IMR-90 (cell line): ENCODE results near the gene ACTR5. TPM values are rescaled to one million over a fixed set of nuclear protein-coding genes. Genes with fewer than 3 reads are reported as not detected.

Source experiments
- ATAC-seq: fragments of 200-7000 bp; cut with Tn5 transposase; 2 replicates; pipeline ENCODE4 v1.9.1; 2020; ENCODE audit warnings: low read depth, mild to moderate bottlenecking, moderate library complexity
- BruUV-seq: library from RNA; stranded (reverse); fragments of 400-500 nt; replicated peaks from 2 replicates; lab custom pipeline; 2021; lab: Mats Ljungman, UMichigan
- CTCF ChIA-PET: fragments of 300-600 bp; formaldehyde crosslinking; extraction: SDS; loops from one replicate; lab custom pipeline; 2021; ENCODE audit warnings: antibody characterized with exemption; lab: Yijun Ruan, JAX
- POLR2A ChIA-PET: fragments of 300-600 bp; sonication (Branson Sonifier 250); formaldehyde crosslinking; loops from one replicate; lab custom pipeline; 2022; ENCODE audit warnings: antibody characterized with exemption; ENCODE audit not compliant: unreplicated experiment; lab: Charles Lee
- DNase-seq: peaks from one replicate; pipeline ENCODE4 v3.0.0; 2013
- H2AFZ ChIP-seq: replicated peaks from 2 replicates; pipeline ENCODE3; 2013; ENCODE audit warnings: low read length, mild to moderate bottlenecking; ENCODE audit not compliant: poor library complexity
- H2AK5ac ChIP-seq: 2 replicates; pipeline ENCODE4 v1.6.1; 2013; ENCODE audit warnings: low read depth, low read length, inconsistent platforms
- H2AK9ac ChIP-seq: replicated peaks from 2 replicates; pipeline ENCODE3; 2013; ENCODE audit warnings: mild to moderate bottlenecking, low read depth, low read length, moderate library complexity; ENCODE audit not compliant: poor library complexity
- H2BK120ac ChIP-seq: 2 replicates; pipeline ENCODE4 v1.6.1; 2013; ENCODE audit warnings: low read depth, low read length, inconsistent platforms
- H2BK15ac ChIP-seq: 3 replicates; pipeline ENCODE4 v1.6.1; 2013; ENCODE audit warnings: low read depth, low read length, inconsistent platforms
- H2BK20ac ChIP-seq: 2 replicates; pipeline ENCODE4 v1.6.1; 2013; ENCODE audit warnings: low read depth, mild to moderate bottlenecking, inconsistent platforms, low read length, moderate library complexity
- H2BK5ac ChIP-seq: 2 replicates; pipeline ENCODE4 v1.6.1; 2013; ENCODE audit warnings: mild to moderate bottlenecking, low read depth, low read length, inconsistent platforms; ENCODE audit not compliant: poor library complexity, severe bottlenecking
- H3K14ac ChIP-seq: replicated peaks from 2 replicates; pipeline ENCODE4 v1.6.1; 2013; ENCODE audit warnings: low read depth, low read length, inconsistent platforms
- H3K18ac ChIP-seq: 2 replicates; pipeline ENCODE4 v1.6.1; 2013; ENCODE audit warnings: low read depth, low read length, control low read depth
- H3K23ac ChIP-seq: 2 replicates; pipeline ENCODE4 v1.6.1; 2013; ENCODE audit warnings: low read depth, low read length, inconsistent platforms
- H3K27ac ChIP-seq: 2 replicates; pipeline ENCODE4 v1.5.1; 2013; ENCODE audit warnings: mild to moderate bottlenecking, control low read depth, low read length; ENCODE audit not compliant: insufficient read depth
- H3K27me3 ChIP-seq: 2 replicates; pipeline ENCODE4 v1.6.1; 2013; ENCODE audit warnings: low read length; ENCODE audit not compliant: control insufficient read depth, insufficient read depth
- H3K36me3 ChIP-seq: 2 replicates; pipeline ENCODE4 v1.6.1; 2013; ENCODE audit warnings: low read length, mixed read lengths; ENCODE audit not compliant: control insufficient read depth, insufficient read depth
- H3K4ac ChIP-seq: 2 replicates; pipeline ENCODE4 v1.6.1; 2013; ENCODE audit warnings: low read depth, low read length, inconsistent platforms
- H3K4me1 ChIP-seq: 2 replicates; pipeline ENCODE4 v1.6.1; 2013; ENCODE audit warnings: low read length, mixed read lengths; ENCODE audit not compliant: control insufficient read depth, insufficient read depth
- H3K4me2 ChIP-seq: 2 replicates; pipeline ENCODE4 v1.6.1; 2013; ENCODE audit warnings: low read depth, mild to moderate bottlenecking, control low read depth, low read length, moderate library complexity
- H3K4me3 ChIP-seq: 2 replicates; pipeline ENCODE4 v1.5.1; 2013; ENCODE audit warnings: low read depth, mild to moderate bottlenecking, control low read depth, low read length, moderate library complexity; ENCODE audit not compliant: insufficient read depth
- H3K56ac ChIP-seq: 2 replicates; pipeline ENCODE4 v1.6.1; 2013; ENCODE audit warnings: low read length, inconsistent platforms; ENCODE audit not compliant: insufficient read depth; ENCODE audit errors: extremely low read depth
- H3K79me1 ChIP-seq, 2 experiments: 2 replicates each; pipeline ENCODE4 v1.6.1; 2013; ENCODE audit warnings: low read length in 2 of 2, inconsistent platforms in 1 of 2, low read depth in 1 of 2
- H3K9ac ChIP-seq: 2 replicates; pipeline ENCODE4 v1.6.1; 2013; ENCODE audit warnings: low read depth, low read length, control low read depth
- H3K9me1 ChIP-seq: 2 replicates; pipeline ENCODE4 v1.6.1; 2013; ENCODE audit warnings: low read length, inconsistent platforms; ENCODE audit not compliant: insufficient read depth
- H3K9me3 ChIP-seq: 2 replicates; pipeline ENCODE4 v1.6.1; 2013; ENCODE audit warnings: low read length; ENCODE audit not compliant: control insufficient read depth, insufficient read depth
- H4K20me1 ChIP-seq: 2 replicates; pipeline ENCODE4 v1.6.1; 2013; ENCODE audit warnings: low read length, inconsistent platforms; ENCODE audit not compliant: insufficient read depth
- H4K5ac ChIP-seq: 2 replicates; pipeline ENCODE4 v1.6.1; 2013; ENCODE audit warnings: mild to moderate bottlenecking, low read depth, low read length, control low read depth
- H4K8ac ChIP-seq, 2 experiments: 2 replicates each; pipeline ENCODE4 v1.6.1; 2013; ENCODE audit warnings: low read depth in 2 of 2, low read length in 2 of 2, control low read depth in 1 of 2, inconsistent platforms in 1 of 2
- H4K91ac ChIP-seq: 2 replicates; pipeline ENCODE4 v1.6.1; 2013; ENCODE audit warnings: low read depth, low read length, inconsistent platforms; ENCODE audit not compliant: insufficient read depth
- BHLHE40 ChIP-seq: fragments of 150-350 bp; IDR thresholded peaks from 2 replicates; pipeline ENCODE4 v1.6.1; 2016; ENCODE audit warnings: mild to moderate bottlenecking, low read depth, low read length
- CEBPB ChIP-seq: IDR thresholded peaks from 2 replicates; pipeline ENCODE4 v1.6.1; 2012; ENCODE audit warnings: low read depth, low read length, improper control_type of control experiment
- CHD1 ChIP-seq: IDR thresholded peaks from 2 replicates; pipeline ENCODE4 v1.6.1; 2012; ENCODE audit warnings: low read depth, low read length, improper control_type of control experiment
- FOS ChIP-seq: fragments of 150-350 bp; IDR thresholded peaks from 2 replicates; pipeline ENCODE4 v1.6.1; 2016; ENCODE audit warnings: low read depth, low read length
- MAFK ChIP-seq: IDR thresholded peaks from 2 replicates; pipeline ENCODE4 v1.6.1; 2012; ENCODE audit warnings: low read depth, low read length, improper control_type of control experiment
- MAZ ChIP-seq: IDR thresholded peaks from 2 replicates; pipeline ENCODE4 v1.6.1; 2012; ENCODE audit warnings: low read depth, mild to moderate bottlenecking, low read length, improper control_type of control experiment, moderate library complexity, borderline replicate concordance
- MXI1 ChIP-seq: IDR thresholded peaks from 2 replicates; pipeline ENCODE4 v1.6.1; 2012; ENCODE audit warnings: low read depth, mild to moderate bottlenecking, low read length, moderate library complexity, borderline replicate concordance
- NFE2L2 ChIP-seq: fragments of 150-350 bp; IDR thresholded peaks from 2 replicates; pipeline ENCODE4 v1.6.1; 2016; ENCODE audit warnings: low read depth, mild to moderate bottlenecking, low read length
- POLR2A ChIP-seq: IDR thresholded peaks from 2 replicates; pipeline ENCODE4 v1.6.1; 2012; ENCODE audit warnings: mild to moderate bottlenecking, low read depth, low read length
- RAD21 ChIP-seq: IDR thresholded peaks from 2 replicates; pipeline ENCODE4 v1.6.1; 2012; ENCODE audit warnings: low read length, improper control_type of control experiment
- RCOR1 ChIP-seq: IDR thresholded peaks from 2 replicates; pipeline ENCODE4 v1.6.1; 2012; ENCODE audit warnings: mild to moderate bottlenecking, low read length, improper control_type of control experiment; ENCODE audit not compliant: insufficient replicate concordance
- RFX5 ChIP-seq: IDR thresholded peaks from 2 replicates; pipeline ENCODE4 v1.8.0; 2012; ENCODE audit warnings: low read depth, mild to moderate bottlenecking, low read length, moderate library complexity
- SMC3 ChIP-seq: fragments of 150-350 bp; IDR thresholded peaks from 2 replicates; pipeline ENCODE4 v1.6.1; 2016; ENCODE audit warnings: low read depth, mild to moderate bottlenecking, antibody characterized with exemption, low read length, moderate library complexity
- WGBS, 2 experiments: methylation state at CpG; one replicate each; pipeline versions ENCODE4 v1.1.5 to v1.1.7; 2013; ENCODE audit warnings: missing lambda C conversion rate in 2 of 2; ENCODE audit not compliant: insufficient read length in 1 of 2; ENCODE audit errors: extremely low coverage in 2 of 2; 5-methylcytosine and 5-hydroxymethylcytosine counted together
- dilution Hi-C: fragments of 300-500 bp; cut with HindIII; formaldehyde crosslinking; loops from one replicate; pipeline ENCODE4 v1.14.3; 2018; ENCODE audit warnings: low sequenced_read_pairs; ENCODE audit not compliant: unreplicated experiment
- in situ Hi-C: fragments of 300-500 bp; cut with MboI; formaldehyde crosslinking; loops from 3 replicates; pipeline ENCODE4 v1.14.3; 2019; ENCODE audit warnings: low sequenced_read_pairs, inconsistent platforms, mixed read lengths
- intact Hi-C: fragments of 100-400 bp; cut with micrococcal nuclease; formaldehyde crosslinking; loops from 2 replicates; pipeline ENCODE4 v1.10.0; 2022
- polyA plus RNA-seq, 3 experiments: library from polyadenylated mRNA; depleted of rRNA; stranded (reverse); fragments of >200 nt; gene quantifications; 2 replicates each; pipeline ENCODE4 v1.2.3, GENCODE V29; 2012; ENCODE audit warnings: low replicate concordance in 1 of 3
- total RNA-seq: library from RNA; depleted of rRNA; stranded (reverse); fragments of >200 nt; gene quantifications from 2 replicates; pipeline ENCODE4 v1.2.3, GENCODE V29; 2012
- TF ChIP-seq, protein P1 (sequence below): fragments of 150-350 bp; IDR thresholded peaks from 2 replicates; pipeline ENCODE4 v1.6.1; 2016; ENCODE audit warnings: low read depth, mild to moderate bottlenecking, low read length, moderate library complexity, borderline replicate concordance
- TF ChIP-seq, protein P2 (sequence below): fragments of 150-350 bp; IDR thresholded peaks from 2 replicates; pipeline ENCODE4 v1.6.1; 2017; ENCODE audit warnings: mild to moderate bottlenecking, antibody characterized with exemption, low read length, low read depth
- TF ChIP-seq, protein P3 (sequence below): conservative IDR thresholded peaks from 2 replicates; pipeline ENCODE4 v1.5.1; 2012; ENCODE audit warnings: mild to moderate bottlenecking, low read depth, low read length, improper control_type of control experiment

Gene ACTR5
- total and polyA plus RNA-seq, 2 of the 4 experiments (the other 2 are of a cell fraction) = 5.9 to 6.6 TPM

DNA sequence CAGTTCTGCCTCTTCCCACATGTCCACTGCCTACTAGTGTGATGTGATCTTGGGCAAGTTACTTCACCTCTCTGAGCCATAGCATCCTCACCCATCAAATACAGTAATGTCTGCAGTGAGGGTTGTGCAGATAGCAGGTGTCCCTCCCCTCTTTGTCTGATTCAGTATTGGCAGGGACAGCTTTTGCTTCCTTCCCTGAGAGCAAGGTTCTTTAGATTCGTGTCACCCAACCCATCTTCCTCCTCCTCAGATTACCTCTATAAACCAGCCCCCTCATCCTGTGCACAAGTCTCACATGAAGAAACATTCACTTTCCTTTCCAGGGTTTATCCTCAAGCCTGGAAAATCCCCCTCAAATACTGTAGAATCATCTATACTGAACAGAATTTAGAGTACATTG lies 15.4 kb downstream of the ACTR5 start:
- in situ Hi-C loops = loop anchor here (25.0 kb wide), 1 partner anchor 274 kb away; no protein-coding TSS in a partner anchor
- whole genome bisulfite sequencing, 2 experiments = 100% methylated on average over 1 of the region's 1 CpG; no CpG with 5 or more reads in 1 of the 2 experiments
- no peak for DNase-seq
- Histone ChIP-seq H3K79me1 (peaks cover 0 to 4% of the 10 kb centered on the region in 2 experiments; a peak in 1 of 4 replicates), H2AK5ac (no peak overlapping the region), H4K91ac (no peak overlapping the region), H3K36me3 (peaks cover 22% of the 10 kb centered on the region), H3K27ac (no peak overlapping the region), H3K9me1 (peaks cover 10% of the 10 kb centered on the region), H2BK5ac (no peak overlapping the region), H3K4me2 (no peak overlapping the region), H3K9me3 (no peaks in the 10 kb centered on the region), H3K4ac (no peak overlapping the region), H3K23ac (no peak overlapping the region), H2BK120ac (no peak overlapping the region), H3K4me1 (peaks cover 6% of the 10 kb centered on the region), H3K27me3 (no peaks in the 10 kb centered on the region), H3K18ac (no peak overlapping the region), H3K4me3 (no peak overlapping the region), H2AFZ (no peak overlapping the region), H2BK20ac (no peak overlapping the region), H2AK9ac (no peak overlapping the region), H2BK15ac (no peak overlapping the region), H3K9ac (no peak overlapping the region), H4K5ac (no peak overlapping the region), H3K56ac (no peak overlapping the region), H3K14ac (no peak overlapping the region), H4K20me1 (no peaks in the 10 kb centered on the region), H4K8ac (no peak overlapping the region)
- POLR2A ChIA-PET = no interaction called here
- dilution Hi-C loops = no loop called here
- ATAC-seq = no peak
- BruUV-seq = no TSS peak
- intact Hi-C loops = no loop called here
- TF ChIP-seq RAD21 (no peak), CEBPB (no peak), RCOR1 (no peak), RFX5 (no peak), NFE2L2 (no peak), MXI1 (no peak), CHD1 (no peak), BHLHE40 (no peak), MAFK (no peak), POLR2A (no peak), MAZ (no peak), FOS (no peak), SMC3 (no peak)
- TF ChIP-seq, protein P1, sequence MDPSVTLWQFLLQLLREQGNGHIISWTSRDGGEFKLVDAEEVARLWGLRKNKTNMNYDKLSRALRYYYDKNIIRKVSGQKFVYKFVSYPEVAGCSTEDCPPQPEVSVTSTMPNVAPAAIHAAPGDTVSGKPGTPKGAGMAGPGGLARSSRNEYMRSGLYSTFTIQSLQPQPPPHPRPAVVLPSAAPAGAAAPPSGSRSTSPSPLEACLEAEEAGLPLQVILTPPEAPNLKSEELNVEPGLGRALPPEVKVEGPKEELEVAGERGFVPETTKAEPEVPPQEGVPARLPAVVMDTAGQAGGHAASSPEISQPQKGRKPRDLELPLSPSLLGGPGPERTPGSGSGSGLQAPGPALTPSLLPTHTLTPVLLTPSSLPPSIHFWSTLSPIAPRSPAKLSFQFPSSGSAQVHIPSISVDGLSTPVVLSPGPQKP = no peak
- TF ChIP-seq, protein P2, sequence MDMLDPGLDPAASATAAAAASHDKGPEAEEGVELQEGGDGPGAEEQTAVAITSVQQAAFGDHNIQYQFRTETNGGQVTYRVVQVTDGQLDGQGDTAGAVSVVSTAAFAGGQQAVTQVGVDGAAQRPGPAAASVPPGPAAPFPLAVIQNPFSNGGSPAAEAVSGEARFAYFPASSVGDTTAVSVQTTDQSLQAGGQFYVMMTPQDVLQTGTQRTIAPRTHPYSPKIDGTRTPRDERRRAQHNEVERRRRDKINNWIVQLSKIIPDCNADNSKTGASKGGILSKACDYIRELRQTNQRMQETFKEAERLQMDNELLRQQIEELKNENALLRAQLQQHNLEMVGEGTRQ = no peak
- TF ChIP-seq, protein P3, sequence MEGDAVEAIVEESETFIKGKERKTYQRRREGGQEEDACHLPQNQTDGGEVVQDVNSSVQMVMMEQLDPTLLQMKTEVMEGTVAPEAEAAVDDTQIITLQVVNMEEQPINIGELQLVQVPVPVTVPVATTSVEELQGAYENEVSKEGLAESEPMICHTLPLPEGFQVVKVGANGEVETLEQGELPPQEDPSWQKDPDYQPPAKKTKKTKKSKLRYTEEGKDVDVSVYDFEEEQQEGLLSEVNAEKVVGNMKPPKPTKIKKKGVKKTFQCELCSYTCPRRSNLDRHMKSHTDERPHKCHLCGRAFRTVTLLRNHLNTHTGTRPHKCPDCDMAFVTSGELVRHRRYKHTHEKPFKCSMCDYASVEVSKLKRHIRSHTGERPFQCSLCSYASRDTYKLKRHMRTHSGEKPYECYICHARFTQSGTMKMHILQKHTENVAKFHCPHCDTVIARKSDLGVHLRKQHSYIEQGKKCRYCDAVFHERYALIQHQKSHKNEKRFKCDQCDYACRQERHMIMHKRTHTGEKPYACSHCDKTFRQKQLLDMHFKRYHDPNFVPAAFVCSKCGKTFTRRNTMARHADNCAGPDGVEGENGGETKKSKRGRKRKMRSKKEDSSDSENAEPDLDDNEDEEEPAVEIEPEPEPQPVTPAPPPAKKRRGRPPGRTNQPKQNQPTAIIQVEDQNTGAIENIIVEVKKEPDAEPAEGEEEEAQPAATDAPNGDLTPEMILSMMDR = no peak
- CTCF ChIA-PET = no interaction called here
